Measurements from ENCODE around the gene GLI2.

Gene GLI2

DNA sequence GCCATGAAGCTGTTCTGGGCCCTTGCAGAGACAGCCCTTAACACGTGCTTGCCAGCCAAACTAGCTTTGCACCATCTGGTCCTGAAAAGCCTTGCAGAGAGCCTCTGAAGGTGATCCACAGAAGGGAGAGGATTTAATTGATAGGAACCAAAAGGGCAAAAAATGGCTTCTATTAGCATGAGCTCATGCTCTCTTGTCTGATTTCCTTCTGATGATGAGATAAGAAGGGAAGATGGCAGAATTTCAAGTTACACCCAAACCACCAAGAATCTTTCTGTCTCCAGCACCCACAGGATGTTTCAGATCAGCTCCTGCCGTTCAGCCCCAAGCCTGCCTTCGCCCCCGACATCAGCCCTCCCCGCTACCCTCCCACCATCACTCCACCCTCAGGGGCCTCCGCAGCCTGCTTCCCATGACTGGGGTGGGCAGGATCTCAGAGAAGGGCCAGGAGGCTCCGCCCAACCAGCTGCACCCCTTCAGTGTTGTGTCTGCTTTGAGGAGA is 23.4 kb upstream of the GLI2 start:
- DNase-seq (ENCODE audit: low spot score): no peak

DNA sequence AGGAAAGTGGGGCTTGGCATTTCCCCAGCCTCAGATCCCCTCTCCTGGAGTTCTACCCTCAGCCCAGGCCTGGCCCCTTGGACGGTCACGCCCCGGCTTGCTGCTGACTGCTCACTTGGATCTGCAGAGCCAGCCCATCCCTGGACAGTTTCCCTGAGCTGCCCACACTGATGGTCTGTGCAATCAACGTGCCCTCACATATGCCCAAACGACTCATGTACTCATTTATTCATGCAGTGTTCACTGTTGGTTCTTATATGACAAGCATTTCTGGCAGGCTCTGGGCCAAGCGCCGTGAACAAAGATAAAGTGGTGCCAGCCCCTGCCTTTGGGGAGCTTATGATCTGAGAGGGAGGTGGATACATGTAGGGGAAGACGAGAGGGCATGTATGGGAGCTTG is 20.3 kb upstream of the GLI2 start:
- DNase-seq (ENCODE audit: low spot score): no peak

DNA sequence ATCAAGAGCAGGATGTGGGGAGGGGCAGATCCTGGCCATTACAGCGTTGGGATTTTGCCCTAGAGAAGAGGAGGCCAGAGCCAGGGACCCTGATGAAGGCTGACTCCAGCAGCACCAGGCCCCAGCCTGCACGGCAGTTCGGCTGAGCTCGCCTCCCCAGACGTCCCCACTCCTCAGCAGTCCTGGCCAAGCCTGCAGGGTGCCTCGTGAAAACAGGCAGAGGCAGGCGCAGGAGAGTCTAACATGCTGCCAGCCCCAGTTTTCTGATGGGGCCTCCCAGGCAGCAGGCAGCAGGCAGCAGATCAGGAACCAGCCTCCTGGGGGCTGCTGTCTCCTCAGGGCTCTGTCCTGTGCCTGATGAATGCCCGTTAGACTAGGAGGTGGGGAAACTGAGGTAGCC is 19.7 kb upstream of the GLI2 start:
- DNase-seq (ENCODE audit: low spot score): no peak

DNA sequence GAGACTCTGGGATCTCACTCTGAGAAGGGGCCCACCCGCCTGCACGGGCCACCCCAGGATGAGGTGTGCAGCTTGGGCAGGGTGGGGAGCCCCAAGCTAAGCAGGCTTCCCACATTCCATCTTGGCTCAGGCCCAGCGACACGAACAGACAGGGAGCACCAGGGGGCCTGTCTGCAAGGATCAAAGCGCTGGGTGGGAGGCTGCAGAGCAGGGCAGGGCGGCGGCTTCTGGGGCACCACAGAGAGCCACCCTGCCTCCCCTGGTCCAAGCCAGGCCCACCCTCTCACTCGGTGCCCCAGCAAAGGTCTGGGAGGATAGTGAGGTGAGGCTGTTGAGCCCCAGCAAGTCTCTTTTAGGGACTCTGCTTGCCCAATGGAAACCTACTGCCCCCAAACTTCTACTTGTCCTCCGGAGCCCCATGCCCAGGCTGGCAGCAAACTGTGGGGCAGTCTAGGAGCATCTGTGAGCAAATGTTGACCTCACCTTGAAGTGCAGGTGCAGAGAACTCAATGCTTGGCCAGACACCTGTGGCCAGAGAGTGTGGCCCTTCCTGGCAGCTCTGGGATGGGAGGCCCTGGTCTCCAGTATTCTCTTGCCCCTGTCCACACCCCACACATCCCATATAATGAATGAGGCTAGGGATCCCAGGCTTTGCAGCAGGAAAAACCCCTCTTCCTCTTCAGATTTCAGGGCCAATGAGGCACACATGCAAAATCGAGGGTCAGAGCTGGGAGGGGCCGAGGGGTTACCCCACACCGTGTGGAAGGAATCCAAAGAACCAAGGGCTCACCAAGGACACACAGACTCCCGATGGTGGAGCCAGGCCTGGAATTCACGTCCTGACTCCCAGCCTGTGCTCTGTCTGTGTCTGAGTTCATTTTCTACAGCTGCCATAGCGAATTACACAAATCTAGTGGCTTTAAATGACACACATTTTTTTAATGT is 18.8 kb upstream of the GLI2 start:
- no peak for DNase-seq (ENCODE audit: low spot score)

GRCh38 chr2:120719491-120719890 is 16.2 kb upstream of the GLI2 start:
- no peak for DNase-seq (ENCODE audit: low spot score)

- DNase-seq (ENCODE audit: low spot score): no peak
Measured at GRCh38 chr2:120720231-120720630, 15.4 kb upstream of the GLI2 start.

- DNase-seq (ENCODE audit: low spot score): no peak
Measured at GRCh38 chr2:120720746-120721375, 14.8 kb upstream of the GLI2 start.

- DNase-seq (ENCODE audit: low spot score): no peak
Measured at GRCh38 chr2:120722246-120722567, 13.5 kb upstream of the GLI2 start.

DNA sequence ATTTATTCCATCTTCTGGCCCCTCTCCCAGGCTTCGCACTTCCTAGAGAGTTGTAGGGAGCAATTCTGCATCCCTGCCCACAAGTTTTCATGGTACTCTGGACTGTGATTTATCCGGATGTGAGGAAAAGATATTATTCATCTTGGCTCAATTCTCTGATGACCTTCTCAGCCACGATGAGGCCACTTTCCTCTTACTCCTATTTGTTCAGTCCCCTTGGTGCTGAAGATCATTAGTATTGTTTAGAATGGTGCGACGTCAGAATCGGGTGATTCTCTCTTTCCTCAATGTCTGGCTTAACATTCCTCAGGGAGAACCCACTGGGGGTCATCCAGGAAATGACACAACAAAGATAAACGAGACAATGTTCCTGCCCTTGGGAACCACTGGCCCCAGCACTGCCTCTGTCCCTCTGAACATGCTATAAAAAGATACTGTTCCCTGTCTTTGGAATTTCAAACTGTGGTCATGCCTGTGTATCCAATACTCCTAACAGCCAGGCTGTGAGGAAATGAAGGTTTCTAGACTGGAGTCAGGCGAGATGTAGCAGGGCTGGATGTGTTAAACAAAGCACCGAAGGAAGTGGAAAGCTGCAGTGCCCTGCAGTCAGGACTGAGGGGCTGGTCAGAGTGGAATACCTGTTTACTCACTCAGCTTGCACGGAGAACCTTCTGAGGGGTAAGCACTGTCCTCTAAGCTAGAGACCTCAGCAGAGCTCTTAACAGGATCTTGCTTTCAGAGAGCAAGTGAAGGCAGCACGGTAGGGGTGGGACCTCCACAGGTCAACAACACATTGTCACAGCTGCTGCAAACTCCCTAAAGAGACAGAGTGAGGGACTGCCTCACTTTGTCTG is 12.9 kb upstream of the GLI2 start:
- no peak for DNase-seq (ENCODE audit: low spot score)

DNA sequence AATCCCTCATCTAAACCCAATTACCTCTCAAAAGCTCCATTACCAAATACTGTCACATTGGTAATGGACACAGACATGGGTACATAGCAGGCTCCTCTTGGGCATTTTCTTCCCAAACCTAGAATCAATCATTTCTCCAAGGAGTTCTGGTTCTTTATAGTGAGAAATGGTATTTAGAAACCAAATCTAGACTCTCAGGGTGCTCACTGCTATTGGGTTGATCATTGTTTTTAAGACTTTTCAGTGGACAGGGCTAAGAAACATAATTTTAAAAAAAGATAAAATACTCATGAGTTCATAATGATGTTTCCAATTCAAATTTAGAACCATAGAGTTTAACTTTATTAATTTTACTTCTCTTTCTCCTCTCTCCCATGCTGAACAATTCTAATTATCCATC is 9.4 kb upstream of the GLI2 start:
- no peak for DNase-seq (ENCODE audit: low spot score)

GRCh38 chr2:120729406-120730399 is 6.0 kb upstream of the GLI2 start:
- peak; percentile 7 for DNase-seq (ENCODE audit: low spot score)

DNA sequence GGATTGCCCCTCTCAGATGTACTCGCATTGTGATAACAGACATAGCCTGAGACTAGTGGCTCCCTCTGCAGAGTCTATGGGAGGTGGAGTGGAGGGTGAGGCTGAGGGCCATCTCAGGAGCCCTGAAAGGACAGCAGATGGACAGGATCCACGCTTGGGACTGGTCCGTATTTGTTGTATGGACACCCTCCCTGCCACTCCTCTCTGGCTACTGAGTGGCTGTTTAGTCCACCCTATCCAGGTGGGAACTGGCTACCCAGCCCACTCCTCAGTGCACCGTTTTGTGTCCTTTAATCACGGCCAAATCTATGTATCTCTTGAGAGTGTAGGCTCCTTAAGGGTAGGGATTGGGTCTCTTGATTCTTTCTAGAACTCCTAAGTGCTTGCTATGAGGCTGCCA is 4.5 kb upstream of the GLI2 start:
- no peak for DNase-seq (ENCODE audit: low spot score)

GRCh38 chr2:120732506-120733237 is 3.0 kb upstream of the GLI2 start:
- DNase-seq (ENCODE audit: low spot score): no peak

- DNase-seq (ENCODE audit: low spot score): no peak
Measured at GRCh38 chr2:120733238-120733932, 2.3 kb upstream of the GLI2 start.

GRCh38 chr2:120734930-120735651 is 577 bp upstream of the GLI2 start:
- no peak for DNase-seq (ENCODE audit: low spot score)

DNA sequence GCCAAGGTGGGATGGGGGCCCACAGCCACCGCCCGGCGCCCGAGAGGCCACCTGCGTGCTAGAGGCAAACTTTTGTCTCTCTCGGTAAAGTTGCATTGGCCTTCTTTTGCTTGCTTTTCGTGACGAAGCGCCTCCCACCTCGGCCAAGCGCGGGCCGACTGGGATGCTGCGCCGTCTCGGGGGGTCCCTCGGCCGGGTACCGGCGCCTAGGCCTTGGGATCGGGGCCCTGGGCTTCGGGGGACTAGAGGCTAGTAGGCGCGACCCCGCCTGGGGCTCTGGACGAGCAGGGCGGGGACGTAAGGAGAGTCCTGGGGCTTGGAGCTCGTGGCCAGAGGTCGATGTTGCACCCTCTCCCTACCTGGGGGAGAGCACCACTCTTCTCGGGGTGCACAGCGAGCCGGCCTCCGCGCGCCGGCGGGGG is 545 bp downstream of the GLI2 start:
- no peak for DNase-seq (ENCODE audit: low spot score)

DNA sequence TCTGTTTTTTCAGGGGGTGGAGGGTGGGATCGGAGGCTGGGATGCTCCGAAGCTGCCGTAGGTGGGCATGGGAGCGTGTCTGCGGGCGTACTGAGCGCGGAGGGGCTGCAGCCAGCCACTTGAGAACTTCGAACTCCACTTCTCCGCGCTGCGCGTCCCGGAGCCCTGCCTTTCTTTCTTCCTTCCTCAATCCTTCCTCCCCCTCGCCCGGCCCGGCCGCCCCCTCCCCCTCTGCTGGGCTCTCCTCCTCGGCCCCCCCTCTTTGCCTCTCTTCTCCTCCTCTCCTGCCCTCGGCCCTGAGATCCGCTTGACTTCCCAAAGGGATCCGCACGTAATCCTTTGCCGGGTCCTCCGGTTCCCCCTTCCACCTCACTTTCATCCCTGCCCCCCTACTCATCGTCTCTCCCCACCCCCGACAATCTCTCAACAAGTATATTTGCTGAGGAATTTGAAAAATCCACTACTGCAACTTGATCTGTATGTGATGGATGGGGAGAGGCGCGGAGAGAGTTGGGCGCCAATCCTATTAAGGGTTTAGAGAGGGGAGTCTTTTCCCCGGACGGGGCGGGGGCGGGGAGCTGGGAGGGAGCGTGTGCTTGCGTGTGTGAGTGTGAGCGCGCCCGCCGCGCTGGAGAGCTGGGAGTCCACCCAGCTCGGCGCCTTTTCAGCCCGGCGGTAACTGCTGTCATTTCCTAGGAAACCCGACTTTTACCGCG is 1.1 kb downstream of the GLI2 start:
- no peak for DNase-seq (ENCODE audit: low spot score)

DNA sequence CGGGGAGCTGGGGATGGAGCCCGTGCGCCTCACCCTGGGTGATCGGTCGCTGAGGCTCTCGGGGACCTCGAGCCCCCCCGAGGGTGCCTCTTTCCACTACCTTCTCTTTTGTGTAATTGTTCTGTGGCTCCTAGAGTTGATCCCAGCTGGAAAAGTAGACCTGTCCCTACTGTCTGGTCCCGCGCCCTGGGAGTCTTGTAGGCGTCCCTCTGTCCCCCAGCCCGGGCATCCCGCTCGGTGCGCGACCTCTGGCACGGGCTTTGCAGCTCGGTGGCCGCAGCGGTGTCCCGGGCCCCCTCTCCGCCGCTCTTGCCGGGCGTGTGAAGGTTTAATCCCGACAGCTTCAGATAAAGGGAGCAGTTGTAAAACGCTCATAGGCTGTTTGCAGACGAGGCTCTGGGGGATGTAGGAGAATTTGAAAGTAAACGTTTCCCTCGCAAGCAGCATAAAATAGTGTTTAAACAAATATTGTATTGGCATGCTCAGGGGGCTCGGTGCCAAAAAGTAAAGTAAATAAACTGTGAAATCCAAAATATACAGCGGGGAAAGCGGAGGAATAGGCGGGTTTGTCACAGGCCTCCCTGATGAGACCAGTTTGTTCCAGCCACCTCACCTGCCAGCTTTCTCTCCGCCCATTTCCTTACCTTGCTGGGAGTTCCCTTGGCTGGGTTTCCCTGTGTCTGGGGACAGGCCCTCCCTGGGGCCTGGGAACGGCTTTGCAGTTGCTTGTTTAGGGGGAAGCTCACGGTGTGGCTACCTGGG is 1.9 kb downstream of the GLI2 start:
- DNase-seq (ENCODE audit: low spot score): no peak

All from RKO (cell line).